Lung (tissue), 12 donors: ENCODE data around the gene TCEA2. TPM values are rescaled to one million over a fixed set of nuclear protein-coding genes. Genes with fewer than 3 reads are reported as not detected.

Experiments used
- ATAC-seq: fragments of 200-7000 bp; cut with Tn5 transposase; one replicate; pipeline ENCODE4 v1.9.1; 2020; ENCODE audit warnings: moderate number of reproducible peaks; ENCODE audit not compliant: insufficient read depth, low FRiP score
- DNase-seq, 3 donors: peaks; one replicate each; pipeline ENCODE4 v3.0.0-alpha.2; 2013 to 2017
- H3K27ac ChIP-seq, 2 donors: one replicate each; pipeline ENCODE4 v1.5.1; 2013; ENCODE audit warnings: mild to moderate bottlenecking in 2 of 2, moderate library complexity in 2 of 2, control low read depth in 1 of 2, inconsistent platforms in 1 of 2, low read depth in 1 of 2, low read length in 1 of 2
- H3K27me3 ChIP-seq, 3 donors: one replicate each; pipeline ENCODE4 v1.5.1; 2013; ENCODE audit warnings: low read length in 2 of 3; ENCODE audit not compliant: control insufficient read depth in 3 of 3, insufficient read depth in 3 of 3
- H3K36me3 ChIP-seq, 4 donors: one replicate each; pipeline ENCODE4 v1.5.1; 2013; ENCODE audit warnings: low read length in 4 of 4, mild to moderate bottlenecking in 1 of 4, moderate library complexity in 1 of 4; ENCODE audit not compliant: control insufficient read depth in 4 of 4, insufficient read depth in 4 of 4
- H3K4me1 ChIP-seq, 5 donors: one replicate each; pipeline ENCODE4 v1.5.1; 2013; ENCODE audit warnings: low read length in 5 of 5, mild to moderate bottlenecking in 2 of 5, moderate library complexity in 1 of 5; ENCODE audit not compliant: control insufficient read depth in 5 of 5, insufficient read depth in 5 of 5
- H3K4me3 ChIP-seq: one replicate; pipeline ENCODE4 v1.5.1; 2013; ENCODE audit warnings: mild to moderate bottlenecking, control low read depth, moderate library complexity
- H3K9ac ChIP-seq, 2 donors: one replicate each; pipeline ENCODE4 v1.5.1; 2013; ENCODE audit warnings: low read length in 2 of 2, control low read depth in 1 of 2; ENCODE audit not compliant: insufficient read depth in 1 of 2
- H3K9me3 ChIP-seq, 4 donors: one replicate each; pipeline ENCODE4 v1.5.1; 2013; ENCODE audit warnings: low read length in 3 of 4, mild to moderate bottlenecking in 1 of 4, moderate library complexity in 1 of 4; ENCODE audit not compliant: control insufficient read depth in 4 of 4, insufficient read depth in 3 of 4
- CTCF ChIP-seq: IDR thresholded peaks from 2 replicates; pipeline ENCODE4 v1.5.1; 2012; ENCODE audit warnings: mild to moderate bottlenecking; ENCODE audit errors: control extremely low read depth, extremely low read depth
- WGBS, 2 donors: extraction: QIAGEN DNeasy Blood & Tissue Kit; methylation state at CpG; one replicate each; pipeline ENCODE4 v1.1.7; 2013; 5-methylcytosine and 5-hydroxymethylcytosine counted together
- polyA plus RNA-seq, 2 donors: library from polyadenylated mRNA; stranded (reverse); fragments of 200-250 nt; gene quantifications; one replicate each; pipeline ENCODE4 v1.2.1, GENCODE V29; 2013
- total RNA-seq, 2 donors: library from RNA; depleted of rRNA in 1 of 2; stranded (reverse); fragments of >200 nt in 1 of 2; gene quantifications; one replicate each; pipeline ENCODE4 v1.2.1, GENCODE V29; 2014 to 2021
- donor health status: control.
- donor health status: control.
- donor health status: Bipolar disorder and iron deficiency.
- donor health status: healthy.
- donor health status: DM: yes; HTN: yes; CAD: no.

Gene TCEA2
- total and polyA plus RNA-seq, 4 donors = 18.3 to 32.9 (median 30.7) TPM

- Histone ChIP-seq H3K27me3 (peaks cover 0 to 28% (median 7%) of the 10 kb centered on the region in 3 donors), H3K36me3 (peaks cover 0 to 8% (median 1%) of the 10 kb centered on the region in 4 donors), H3K4me3 (no peak overlapping the region), H3K4me1 (peaks cover 0 to 60% (median 10%) of the 10 kb centered on the region in 5 donors), H3K27ac (peak overlapping the region; percentile 81 to 90), H3K9me3 (peaks cover 0 to 3% (median 0%) of the 10 kb centered on the region in 4 donors), H3K9ac (no peak overlapping the region)
- peak in 2 of 3 donors; percentile 86 to 91 for DNase-seq
- ATAC-seq = no peak
- 22 to 23% methylated on average over 14 to 16 of the region's 16 CpGs for WGBS, 2 donors
- no peak for TF ChIP-seq CTCF
These were observed 13.1 kb upstream of the TCEA2 start for GRCh38 chr20:64049878-64050260.

DNA sequence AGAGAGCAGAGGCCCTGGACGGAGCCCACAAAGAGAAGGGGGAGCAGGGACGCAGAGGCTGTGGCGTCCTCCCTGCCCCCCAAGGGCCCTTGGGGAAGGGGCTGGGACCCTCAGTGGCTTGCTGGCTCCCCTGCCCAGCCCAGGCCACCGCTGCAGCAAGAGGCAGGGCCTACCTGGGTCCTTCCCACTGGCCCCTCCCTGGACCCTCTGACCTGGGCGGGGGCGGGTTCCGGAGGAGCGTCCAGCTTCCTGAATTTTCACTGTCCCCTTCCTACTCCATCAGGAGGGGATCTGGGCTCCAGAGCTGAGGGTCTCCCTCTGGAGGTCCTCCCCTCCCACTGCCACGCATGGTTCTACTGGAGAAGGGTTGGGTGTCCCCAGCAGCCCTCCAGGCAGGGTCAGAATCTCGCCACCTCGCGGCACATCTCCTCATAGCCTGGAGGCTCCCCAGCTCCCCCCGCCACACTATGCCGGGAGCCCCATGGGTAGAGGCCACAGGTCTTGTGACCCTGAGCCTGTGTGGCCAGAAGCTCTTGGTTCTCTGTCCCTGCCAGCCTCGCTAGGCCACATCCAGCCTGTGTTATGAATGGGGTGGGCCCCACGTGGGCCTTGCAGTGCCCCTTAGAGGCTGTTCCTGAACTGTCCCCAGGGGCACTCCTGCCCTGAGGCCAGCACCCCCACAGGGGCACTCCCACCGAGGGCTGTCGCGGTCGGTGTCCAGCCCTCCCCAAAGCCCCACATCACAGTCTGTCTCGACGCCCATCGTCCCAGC is 12.6 kb upstream of the TCEA2 start:
- H3K4me1 ChIP-seq = peaks cover 0 to 63% (median 10%) of the 10 kb centered on the region in 5 donors
- H3K9me3 ChIP-seq = peaks cover 0 to 3% (median 0%) of the 10 kb centered on the region in 4 donors
- H3K4me3 ChIP-seq = no peak overlapping the region
- H3K9ac ChIP-seq = no peak overlapping the region
- DNase-seq (no peak), ATAC-seq (no peak)
- H3K27ac ChIP-seq = peak overlapping the region; percentile 81 to 90
- H3K36me3 ChIP-seq = peaks cover 0 to 8% (median 1%) of the 10 kb centered on the region in 4 donors
- H3K27me3 ChIP-seq = peaks cover 0 to 24% (median 7%) of the 10 kb centered on the region in 3 donors
- 56 to 58% methylated on average over 23 of the region's 23 CpGs for WGBS, 2 donors
- TF ChIP-seq CTCF = no peak

- peaks cover 0 to 19% (median 7%) of the 10 kb centered on the region in 3 donors for H3K27me3 ChIP-seq
- no peak for ATAC-seq
These were observed 12.0 kb upstream of the TCEA2 start for GRCh38 chr20:64051033-64051452.

More at GRCh38 chr20:64051033-64051452, 12.0 kb upstream of the TCEA2 start:
- TF ChIP-seq CTCF = no peak
- Histone ChIP-seq H3K9me3 (peaks cover 0 to 3% (median 0%) of the 10 kb centered on the region in 4 donors), H3K4me1 (peaks cover 0 to 69% (median 10%) of the 10 kb centered on the region in 5 donors), H3K9ac (no peak overlapping the region), H3K27ac (peak overlapping the region; percentile 81 to 90), H3K36me3 (peaks cover 0 to 8% (median 1%) of the 10 kb centered on the region in 4 donors), H3K4me3 (no peak overlapping the region)
- DNase-seq = no peak
- 60 to 67% methylated on average over 11 of the region's 11 CpGs for WGBS, 2 donors
